DOHH2 (cell line): ENCODE measurements around the gene WNT8B.

Source experiments
- H3F3A ChIP-seq: fragments of 200-600 bp; sonication (generic), shearing (Covaris generic); 2 replicates; pipeline ENCODE4 v1.6.0; 2016; ENCODE audit warnings: antibody characterized with exemption, mild to moderate bottlenecking; ENCODE audit not compliant: control insufficient read depth, insufficient read depth
- H3K27ac ChIP-seq: fragments of 200-600 bp; sonication (generic); 2 replicates; pipeline ENCODE4 v1.5.1; 2014; ENCODE audit warnings: low read depth, mild to moderate bottlenecking, low read length, moderate library complexity
- H3K27me3 ChIP-seq: fragments of 200-600 bp; sonication (generic); 2 replicates; pipeline ENCODE4 v1.6.1; 2014; ENCODE audit warnings: mild to moderate bottlenecking, low read length, mixed read lengths; ENCODE audit not compliant: control insufficient read depth
- H3K36me3 ChIP-seq: fragments of 200-600 bp; sonication (generic); 2 replicates; pipeline ENCODE4 v1.6.1; 2014; ENCODE audit warnings: mild to moderate bottlenecking, low read length, moderate library complexity, mixed read lengths; ENCODE audit not compliant: control insufficient read depth
- H3K4me1 ChIP-seq: fragments of 200-600 bp; sonication (generic); 2 replicates; pipeline ENCODE4 v1.6.1; 2014; ENCODE audit warnings: mild to moderate bottlenecking, low read length, mixed read lengths; ENCODE audit not compliant: control insufficient read depth
- H3K4me2 ChIP-seq: fragments of 200-600 bp; sonication (generic); 2 replicates; pipeline ENCODE4 v1.6.0; 2014; ENCODE audit warnings: mild to moderate bottlenecking, low read length, moderate library complexity
- H3K4me3 ChIP-seq: fragments of 200-600 bp; sonication (generic); 2 replicates; pipeline ENCODE4 v1.5.1; 2014; ENCODE audit warnings: mild to moderate bottlenecking, low read length, mixed read lengths
- H3K79me2 ChIP-seq: fragments of 200-600 bp; sonication (generic); 2 replicates; pipeline ENCODE4 v1.6.1; 2014; ENCODE audit warnings: mild to moderate bottlenecking, low read length, mixed read lengths; ENCODE audit not compliant: control insufficient read depth
- H3K9me2 ChIP-seq: fragments of 200-600 bp; sonication (generic); replicated peaks from 2 replicates; pipeline ENCODE4 v1.6.1; 2014; ENCODE audit warnings: mild to moderate bottlenecking, low read length, mixed read lengths; ENCODE audit not compliant: control insufficient read depth
- H3K9me3 ChIP-seq: fragments of 200-600 bp; sonication (generic); 2 replicates; pipeline ENCODE4 v1.6.1; 2014; ENCODE audit warnings: antibody characterized with exemption, low read length, mixed read lengths; ENCODE audit not compliant: control insufficient read depth, insufficient read depth
- H4K20me1 ChIP-seq: fragments of 200-600 bp; sonication (generic); 2 replicates; pipeline ENCODE4 v1.6.0; 2014; ENCODE audit warnings: low read depth, mild to moderate bottlenecking, antibody characterized with exemption, low read length, moderate library complexity; ENCODE audit not compliant: control insufficient read depth, insufficient read depth
- EZH2phosphoT487 ChIP-seq: fragments of 200-600 bp; sonication (generic); IDR thresholded peaks from 2 replicates; pipeline ENCODE4 v1.6.1; 2017; ENCODE audit warnings: borderline replicate concordance, mild to moderate bottlenecking, antibody characterized with exemption, low read length, moderate library complexity, mixed read lengths
- TF ChIP-seq, protein P1 (sequence below): fragments of 200-600 bp; sonication (generic); IDR thresholded peaks from one replicate; pipeline ENCODE4 v1.5.1; 2014; ENCODE audit warnings: antibody characterized with exemption, mild to moderate bottlenecking, low read depth, low read length; ENCODE audit not compliant: poor library complexity, severe bottlenecking

WNT8B gene

DNA sequence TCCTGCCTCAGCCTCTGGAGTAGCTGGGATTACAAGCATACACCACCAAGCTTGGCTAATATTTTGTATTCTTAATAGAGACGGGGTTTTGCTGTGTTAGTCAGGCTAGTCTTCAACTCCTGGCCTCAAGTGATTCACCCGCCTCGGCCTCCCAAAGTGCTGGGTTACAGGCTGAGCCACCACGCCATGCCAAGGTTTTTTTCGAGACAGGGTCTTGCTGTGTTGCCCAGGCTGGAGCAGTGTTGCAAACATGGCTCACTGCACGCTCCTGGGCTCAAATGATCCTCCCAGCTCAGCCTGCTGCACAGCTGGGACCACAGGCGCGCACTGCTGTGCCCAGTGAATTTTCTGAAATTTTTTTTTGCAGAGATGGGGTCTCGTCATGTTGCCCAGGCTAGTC is 60.1 kb downstream of the WNT8B start:
- Histone ChIP-seq H3K36me3 (peaks cover 56% of the 10 kb centered on the region), H3K27ac (no peak overlapping the region)
- no peak for TF ChIP-seq EZH2phosphoT487
- TF ChIP-seq, protein P1, sequence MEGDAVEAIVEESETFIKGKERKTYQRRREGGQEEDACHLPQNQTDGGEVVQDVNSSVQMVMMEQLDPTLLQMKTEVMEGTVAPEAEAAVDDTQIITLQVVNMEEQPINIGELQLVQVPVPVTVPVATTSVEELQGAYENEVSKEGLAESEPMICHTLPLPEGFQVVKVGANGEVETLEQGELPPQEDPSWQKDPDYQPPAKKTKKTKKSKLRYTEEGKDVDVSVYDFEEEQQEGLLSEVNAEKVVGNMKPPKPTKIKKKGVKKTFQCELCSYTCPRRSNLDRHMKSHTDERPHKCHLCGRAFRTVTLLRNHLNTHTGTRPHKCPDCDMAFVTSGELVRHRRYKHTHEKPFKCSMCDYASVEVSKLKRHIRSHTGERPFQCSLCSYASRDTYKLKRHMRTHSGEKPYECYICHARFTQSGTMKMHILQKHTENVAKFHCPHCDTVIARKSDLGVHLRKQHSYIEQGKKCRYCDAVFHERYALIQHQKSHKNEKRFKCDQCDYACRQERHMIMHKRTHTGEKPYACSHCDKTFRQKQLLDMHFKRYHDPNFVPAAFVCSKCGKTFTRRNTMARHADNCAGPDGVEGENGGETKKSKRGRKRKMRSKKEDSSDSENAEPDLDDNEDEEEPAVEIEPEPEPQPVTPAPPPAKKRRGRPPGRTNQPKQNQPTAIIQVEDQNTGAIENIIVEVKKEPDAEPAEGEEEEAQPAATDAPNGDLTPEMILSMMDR = no peak

DNA sequence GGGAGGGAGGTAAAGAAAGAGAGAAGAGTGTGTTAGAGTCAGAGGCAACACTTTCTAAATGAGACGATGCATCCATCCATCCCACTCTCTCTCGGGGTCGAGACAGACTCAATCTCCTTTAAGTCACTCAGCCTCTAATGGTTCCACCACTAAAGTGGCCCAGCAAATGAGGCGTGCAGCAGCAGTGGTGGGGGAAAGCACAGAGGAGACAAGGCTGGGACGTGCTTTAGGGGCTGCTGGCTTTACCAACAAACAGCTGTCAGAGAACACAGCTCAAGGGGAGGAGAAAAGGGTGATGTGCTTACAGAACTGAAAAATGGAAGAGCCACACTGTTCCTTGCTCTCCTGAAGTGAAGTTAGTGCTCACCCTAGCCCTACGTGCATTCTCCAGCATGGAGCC is 61.4 kb downstream of the WNT8B start:
- no peak overlapping the region for H3K4me2 ChIP-seq
- peaks cover 29% of the 10 kb centered on the region for H3K79me2 ChIP-seq
- no peaks in the 10 kb centered on the region for H3K9me2 ChIP-seq
- TF ChIP-seq EZH2phosphoT487 = no peak
- TF ChIP-seq, protein P1 = no peak
- H3K9me3 ChIP-seq = no peaks in the 10 kb centered on the region
- no peaks in the 10 kb centered on the region for H3K27me3 ChIP-seq
- peaks cover 5% of the 10 kb centered on the region; the same call in 1 of the 2 replicates for H4K20me1 ChIP-seq
- peaks cover 69% of the 10 kb centered on the region for H3K36me3 ChIP-seq
- no peak overlapping the region for H3K27ac ChIP-seq
- H3K4me1 ChIP-seq = peaks cover 13% of the 10 kb centered on the region
- no peaks in the 10 kb centered on the region for H3F3A ChIP-seq
- no peak overlapping the region for H3K4me3 ChIP-seq

More for the DNA sequence above, 60.1 kb downstream of the WNT8B start:
- H3K9me2 ChIP-seq = no peaks in the 10 kb centered on the region
- peaks cover 3% of the 10 kb centered on the region for H3K4me1 ChIP-seq
- H3F3A ChIP-seq = no peaks in the 10 kb centered on the region
- H3K27me3 ChIP-seq = no peaks in the 10 kb centered on the region
- H3K4me3 ChIP-seq = no peak overlapping the region
- no peak overlapping the region for H3K4me2 ChIP-seq
- H3K79me2 ChIP-seq = peaks cover 16% of the 10 kb centered on the region
- H4K20me1 ChIP-seq = no peaks in the 10 kb centered on the region
- H3K9me3 ChIP-seq = no peaks in the 10 kb centered on the region

DNA sequence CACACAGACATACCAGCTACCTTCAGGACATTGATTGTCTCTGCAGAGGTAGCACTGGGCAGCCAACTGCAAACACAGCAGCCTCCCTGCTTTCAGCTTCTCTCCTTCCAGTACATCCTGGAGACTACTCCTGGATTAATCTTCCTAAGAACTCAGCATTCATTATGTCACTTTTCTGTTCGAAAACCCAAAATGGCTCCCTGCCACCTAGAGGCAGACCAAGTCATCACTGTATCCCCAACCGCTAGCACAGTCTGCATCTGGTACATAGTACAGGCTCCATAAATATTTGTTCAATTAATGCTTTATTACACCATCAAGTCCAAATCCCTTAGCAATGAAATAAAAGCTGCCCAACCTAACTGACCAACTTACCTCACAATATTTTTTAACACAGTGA is 61.8 kb downstream of the WNT8B start:
- H3K4me3 ChIP-seq = no peak overlapping the region
- no peaks in the 10 kb centered on the region for H3K9me3 ChIP-seq
- peaks cover 13% of the 10 kb centered on the region for H3K4me1 ChIP-seq
- H3K27me3 ChIP-seq = no peaks in the 10 kb centered on the region
- H3F3A ChIP-seq = no peaks in the 10 kb centered on the region
- no peaks in the 10 kb centered on the region for H3K9me2 ChIP-seq
- TF ChIP-seq, protein P1 = peak; percentile 24
- no peak for TF ChIP-seq EZH2phosphoT487
- peaks cover 5% of the 10 kb centered on the region; the same call in 1 of the 2 replicates for H4K20me1 ChIP-seq
- H3K79me2 ChIP-seq = peaks cover 33% of the 10 kb centered on the region
- H3K4me2 ChIP-seq = no peak overlapping the region
- H3K27ac ChIP-seq = no peak overlapping the region
- peaks cover 73% of the 10 kb centered on the region for H3K36me3 ChIP-seq
